Measurements from ENCODE around the gene GYPE. TPM values are rescaled to one million over a fixed set of nuclear protein-coding genes. Genes with fewer than 3 reads are reported as not detected.
A peak's percentile ranks its signal among the peaks of the same experiment; 100 is the strongest.
"Not testable (repeated sequence)": the region's sequence is repeated elsewhere in the genome, so short reads cannot be mapped to it uniquely, and the experiment has no call there.

GYPE gene
- total RNA-seq, 2 donors from 2014 or later, result 0.44 to 1.5 TPM

DNA sequence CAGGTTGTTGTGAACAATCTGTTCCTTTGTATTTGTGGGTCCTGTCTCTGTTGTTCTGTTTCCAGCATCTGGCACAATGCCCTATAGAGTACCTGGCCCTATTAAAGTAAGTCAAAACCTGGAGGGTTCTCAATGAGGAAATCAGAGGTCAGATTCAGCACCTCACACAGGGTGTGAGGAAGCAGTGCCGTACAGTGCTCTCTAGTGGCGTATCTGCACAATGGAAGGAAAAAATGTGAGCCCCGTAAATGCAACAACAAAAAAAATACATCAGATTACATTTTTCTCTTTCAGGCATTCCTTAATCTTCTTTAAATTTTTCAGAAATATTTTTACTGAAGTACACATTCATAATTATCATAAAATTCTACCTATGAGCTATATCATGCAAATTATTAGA lies 2.5 kb upstream of the GYPE start:
- H3K27me3 ChIP-seq; H3K4me3 ChIP-seq; H3K9me3 ChIP-seq; H3K27ac ChIP-seq; DNase-seq (ENCODE audit: low spot score); H3K4me1 ChIP-seq; H3K36me3 ChIP-seq: not testable (repeated sequence)
- peak in 1 of 2 donors; percentile 57 for TF ChIP-seq CTCF (IDR thresholded peaks at IDR 0.05)

DNA sequence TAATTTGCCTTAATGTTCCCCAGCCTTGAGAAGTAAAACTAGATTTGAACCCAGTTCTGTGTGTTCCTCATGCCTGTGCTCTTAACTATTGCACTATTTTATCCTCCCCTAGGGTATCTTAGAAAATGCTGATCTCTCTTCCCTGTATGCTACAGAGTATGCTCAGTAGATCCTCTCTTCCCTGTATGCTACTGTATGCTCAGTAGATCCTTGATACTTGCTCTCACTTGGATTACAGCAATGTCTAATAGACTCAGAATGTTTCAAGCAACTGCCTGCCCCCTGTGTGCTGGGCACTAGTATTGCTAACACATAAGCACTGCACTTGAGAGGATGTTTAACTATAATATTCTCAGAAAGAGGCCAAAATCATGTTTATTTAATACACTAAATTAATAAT lies 928 bp downstream of the GYPE start:
- not testable (repeated sequence) for DNase-seq (ENCODE audit: low spot score); H3K36me3 ChIP-seq; H3K27me3 ChIP-seq; H3K9me3 ChIP-seq; H3K27ac ChIP-seq; H3K4me1 ChIP-seq; H3K4me3 ChIP-seq

GRCh38 chr4:143890323-143890722 lies 15.0 kb downstream of the GYPE start:
- not testable (repeated sequence) for H3K9me3 ChIP-seq; H3K4me1 ChIP-seq; H3K36me3 ChIP-seq; H3K4me3 ChIP-seq; H3K27ac ChIP-seq; DNase-seq (ENCODE audit: low spot score); H3K27me3 ChIP-seq

- not testable (repeated sequence) for H3K27ac ChIP-seq; H3K4me3 ChIP-seq; H3K36me3 ChIP-seq; H3K9me3 ChIP-seq; H3K4me1 ChIP-seq; DNase-seq (ENCODE audit: low spot score); H3K27me3 ChIP-seq
Measured at GRCh38 chr4:143888189-143888588, 17.2 kb downstream of the GYPE start.

GRCh38 chr4:143884965-143885364 lies 20.4 kb downstream of the GYPE start:
- H3K4me1 ChIP-seq; H3K4me3 ChIP-seq; DNase-seq (ENCODE audit: low spot score); H3K36me3 ChIP-seq; H3K27me3 ChIP-seq; H3K9me3 ChIP-seq; H3K27ac ChIP-seq: not testable (repeated sequence)

- Histone ChIP-seq H3K4me1 (no peaks in the 10 kb centered on the region), H3K36me3 (no peaks in the 10 kb centered on the region), H3K27ac (no peak overlapping the region), H3K9me3 (no peaks in the 10 kb centered on the region), H3K27me3 (no peaks in the 10 kb centered on the region), H3K4me3 (no peak overlapping the region)
- no peak for DNase-seq (ENCODE audit: low spot score)
- TF ChIP-seq CTCF (IDR thresholded peaks at IDR 0.05), result no peak
Measured at GRCh38 chr4:143883529-143883928, 21.8 kb downstream of the GYPE start.

DNA sequence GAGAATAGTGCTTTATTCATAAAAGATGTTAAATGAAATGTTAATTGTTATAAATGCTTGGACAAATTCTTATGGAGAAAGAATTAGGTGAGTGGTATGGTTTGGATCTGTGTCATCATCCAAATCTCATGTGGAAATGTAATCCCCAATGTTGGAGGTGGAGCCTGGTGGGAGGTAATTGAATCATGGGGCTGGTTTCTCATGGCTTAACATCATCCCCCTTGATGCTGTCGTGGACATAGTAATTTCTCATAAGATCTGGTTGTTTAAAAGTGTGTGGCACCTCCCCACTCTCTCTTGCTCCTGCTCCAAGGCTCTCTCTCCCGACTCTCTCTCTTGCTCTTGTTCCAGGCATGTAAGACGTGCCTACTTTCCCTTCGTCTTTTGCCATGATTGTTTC lies 22.5 kb downstream of the GYPE start:
- Histone ChIP-seq H3K9me3 (no peaks in the 10 kb centered on the region), H3K27me3 (no peaks in the 10 kb centered on the region), H3K36me3 (no peaks in the 10 kb centered on the region), H3K4me1 (no peaks in the 10 kb centered on the region), H3K4me3 (no peak overlapping the region), H3K27ac (no peak overlapping the region)
- DNase-seq (ENCODE audit: low spot score), result no peak
- no peak for TF ChIP-seq CTCF (IDR thresholded peaks at IDR 0.05)

- DNase-seq (ENCODE audit: low spot score); H3K9me3 ChIP-seq; H3K4me3 ChIP-seq; H3K36me3 ChIP-seq; H3K27ac ChIP-seq; H3K4me1 ChIP-seq; H3K27me3 ChIP-seq: not testable (repeated sequence)
Measured at GRCh38 chr4:143879561-143879960, 25.8 kb downstream of the GYPE start.

- not testable (repeated sequence) for H3K9me3 ChIP-seq; H3K4me1 ChIP-seq; H3K27me3 ChIP-seq; H3K27ac ChIP-seq; DNase-seq (ENCODE audit: low spot score); H3K4me3 ChIP-seq; H3K36me3 ChIP-seq
Measured at GRCh38 chr4:143875357-143875756, 30.0 kb downstream of the GYPE start.

DNA sequence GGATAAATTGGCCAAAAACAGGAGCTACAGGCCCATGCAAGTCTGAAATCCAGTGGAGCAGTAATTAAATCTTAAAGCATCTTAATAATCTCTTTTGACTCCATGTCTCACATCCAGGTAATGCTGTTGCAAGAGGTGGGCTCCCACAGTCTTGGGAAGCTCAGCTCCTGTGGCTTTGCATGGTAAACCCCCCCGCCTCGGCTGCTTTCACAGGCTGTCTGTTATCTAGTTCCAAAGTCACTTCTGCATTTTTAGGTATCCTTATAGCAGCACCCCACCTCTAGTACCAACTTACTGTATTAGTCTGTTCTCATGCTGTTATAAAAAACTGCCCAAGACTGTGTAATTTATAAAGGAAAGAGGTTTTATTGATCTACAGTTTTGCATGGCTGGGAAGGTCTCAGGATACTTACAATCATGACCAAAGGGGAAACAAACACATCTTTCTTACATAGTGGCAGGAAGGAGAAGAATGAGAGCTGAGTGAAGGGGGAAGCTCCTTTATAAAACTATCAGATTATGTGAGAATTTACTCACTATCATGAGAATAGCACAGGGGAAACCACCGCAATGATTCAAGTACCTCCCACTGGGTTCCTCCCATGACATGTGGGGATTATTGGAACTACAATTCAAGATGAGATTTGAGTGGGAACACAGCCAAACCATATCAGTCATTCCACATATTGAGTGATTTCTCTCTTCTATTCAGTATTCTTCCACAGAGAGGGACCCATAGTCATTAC lies 34.7 kb downstream of the GYPE start:
- H3K4me1 ChIP-seq; H3K27ac ChIP-seq; H3K4me3 ChIP-seq; DNase-seq (ENCODE audit: low spot score); H3K9me3 ChIP-seq; H3K36me3 ChIP-seq; H3K27me3 ChIP-seq: not testable (repeated sequence)

DNA sequence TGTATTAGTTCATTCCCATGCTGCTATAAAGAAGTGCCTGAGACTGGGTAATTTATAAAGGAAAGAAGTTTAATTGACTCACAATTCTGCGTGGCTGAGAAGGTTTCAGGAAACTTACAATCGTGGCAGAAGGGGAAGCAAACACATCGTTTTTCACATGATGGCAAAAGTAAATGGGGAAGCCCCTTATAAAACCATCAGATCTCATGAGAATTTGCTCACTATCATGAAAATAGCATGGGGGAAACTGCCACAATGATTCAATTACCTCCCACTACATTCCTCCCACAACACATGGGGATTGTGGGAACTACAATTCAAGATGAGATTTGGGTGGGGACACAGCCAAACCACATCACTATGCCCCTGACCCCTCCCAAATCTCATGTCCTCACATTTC lies 35.4 kb downstream of the GYPE start:
- not testable (repeated sequence) for H3K27me3 ChIP-seq; H3K9me3 ChIP-seq; DNase-seq (ENCODE audit: low spot score); H3K4me1 ChIP-seq; H3K36me3 ChIP-seq; H3K27ac ChIP-seq; H3K4me3 ChIP-seq

GRCh38 chr4:143862716-143863115 lies 42.6 kb downstream of the GYPE start:
- H3K4me1 ChIP-seq; H3K27me3 ChIP-seq; H3K36me3 ChIP-seq; H3K27ac ChIP-seq; DNase-seq (ENCODE audit: low spot score); H3K4me3 ChIP-seq; H3K9me3 ChIP-seq: not testable (repeated sequence)
